Upper lobe of left lung (tissue), 6 donors: ENCODE results near the gene TNNT2. TPM values are rescaled to one million over a fixed set of nuclear protein-coding genes. Genes with fewer than 3 reads are reported as not detected.

ENCODE experiments used
- ATAC-seq, 2 donors: fragments of 200-7000 bp; cut with Tn5 transposase; one replicate each; pipeline ENCODE4 v1.9.1; 2022; ENCODE audit warnings: mild to moderate bottlenecking in 2 of 2, moderate library complexity in 2 of 2; ENCODE audit not compliant: low FRiP score in 2 of 2
- DNase-seq, 2 donors: peaks; one replicate each; pipeline ENCODE4 v3.0.0-alpha.2; 2019 to 2020
- H3K27ac ChIP-seq, 4 donors: fragments of 200-600 bp; sonication (generic); one replicate each; pipeline ENCODE4 v1.5.1; 2016 to 2019
- H3K27me3 ChIP-seq, 4 donors: fragments of 200-600 bp; sonication (generic); one replicate each; pipeline ENCODE4 v1.5.1; 2017 to 2019
- H3K36me3 ChIP-seq, 4 donors: fragments of 200-600 bp; sonication (generic); one replicate each; pipeline ENCODE4 v1.5.1; 2016 to 2019
- H3K4me1 ChIP-seq, 4 donors: fragments of 200-600 bp; sonication (generic); one replicate each; pipeline ENCODE4 v1.5.1; 2018 to 2019
- H3K4me3 ChIP-seq, 4 donors: fragments of 200-600 bp; sonication (generic); one replicate each; pipeline ENCODE4 v1.5.1; 2017 to 2019; ENCODE audit warnings: mild to moderate bottlenecking in 2 of 4, moderate library complexity in 1 of 4
- H3K9me3 ChIP-seq, 4 donors: fragments of 200-600 bp; sonication (generic); one replicate each; pipeline ENCODE4 v1.5.1; 2018 to 2019
- EP300 ChIP-seq, 4 donors: sonication (generic); formaldehyde crosslinking; IDR thresholded peaks; one replicate each; pipeline ENCODE4 v1.5.1; 2017; ENCODE audit warnings: antibody characterized with exemption in 4 of 4, control low read depth in 2 of 4
- POLR2A ChIP-seq, 4 donors: fragments of 450-650 bp; IDR thresholded peaks; one replicate each; pipeline ENCODE4 v1.5.1; 2016 to 2017; ENCODE audit warnings: antibody characterized with exemption in 4 of 4, mild to moderate bottlenecking in 2 of 4
- POLR2AphosphoS5 ChIP-seq, 2 donors: sonication (generic); formaldehyde crosslinking; IDR thresholded peaks; one replicate each; pipeline ENCODE4 v1.5.1; 2017; ENCODE audit warnings: antibody characterized with exemption in 2 of 2
- WGBS, 2 donors: methylation state at CpG; one replicate each; pipeline ENCODE4 v1.1.5; 2017 to 2018; 5-methylcytosine and 5-hydroxymethylcytosine counted together
- total RNA-seq, 6 donors: library from RNA; depleted of rRNA in 4 of 6; stranded (reverse); fragments of >200 nt in 4 of 6; gene quantifications; one replicate each; pipeline versions ENCODE4 v1.1.0 to v1.2.1, GENCODE V29; 2016 to 2021
- TF ChIP-seq, protein P1 (sequence below), 6 experiments: fragments of 450-650 bp in 4 of 6; fragments of 200-600 bp in 2 of 6; sonication (generic) in 2 of 6; IDR thresholded peaks; one replicate each; pipeline ENCODE4 v1.5.1; 2016 to 2019; ENCODE audit warnings: antibody characterized with exemption in 6 of 6
- donor health status: DM: no; HTN: no; CAD: no; lungs with moderate emphysema.
- donor health status: DM: no; HTN: yes; CAD: no; lungs with severe emphysema.

Gene TNNT2
- total RNA-seq, 6 donors from 2014 or later, result 2.0 to 31.4 (median 6.4) TPM

DNA sequence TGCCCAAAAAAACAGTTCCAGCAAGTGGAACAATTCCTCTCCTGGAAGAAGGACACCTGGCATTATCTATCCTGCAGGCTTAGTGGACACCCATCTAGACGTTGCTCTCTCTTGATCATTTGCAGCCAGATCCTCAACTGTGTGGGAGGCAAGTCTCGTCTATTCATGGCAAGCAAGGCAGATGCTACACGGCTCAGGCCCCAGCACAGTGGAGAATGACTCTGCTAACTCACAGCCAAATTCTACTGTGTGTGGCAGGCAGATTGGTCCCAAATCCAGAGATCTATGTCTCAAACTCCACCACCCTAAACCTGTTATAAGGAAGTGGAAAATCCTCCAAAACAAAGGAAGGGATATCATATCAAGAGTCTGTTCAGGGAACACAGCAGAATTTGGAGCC lies 7.0 kb downstream of the TNNT2 start:
- Histone ChIP-seq H3K4me3 (no peak overlapping the region), H3K36me3 (no peaks in the 10 kb centered on the region), H3K27ac (no peak overlapping the region), H3K27me3 (no peaks in the 10 kb centered on the region), H3K4me1 (peaks cover 0 to 4% (median 0%) of the 10 kb centered on the region in 4 donors), H3K9me3 (no peaks in the 10 kb centered on the region)
- no peak for DNase-seq
- no peak for TF ChIP-seq POLR2AphosphoS5 (IDR thresholded peaks at IDR 0.05)
- TF ChIP-seq POLR2A (IDR thresholded peaks at IDR 0.05), result no peak
- TF ChIP-seq, protein P1, sequence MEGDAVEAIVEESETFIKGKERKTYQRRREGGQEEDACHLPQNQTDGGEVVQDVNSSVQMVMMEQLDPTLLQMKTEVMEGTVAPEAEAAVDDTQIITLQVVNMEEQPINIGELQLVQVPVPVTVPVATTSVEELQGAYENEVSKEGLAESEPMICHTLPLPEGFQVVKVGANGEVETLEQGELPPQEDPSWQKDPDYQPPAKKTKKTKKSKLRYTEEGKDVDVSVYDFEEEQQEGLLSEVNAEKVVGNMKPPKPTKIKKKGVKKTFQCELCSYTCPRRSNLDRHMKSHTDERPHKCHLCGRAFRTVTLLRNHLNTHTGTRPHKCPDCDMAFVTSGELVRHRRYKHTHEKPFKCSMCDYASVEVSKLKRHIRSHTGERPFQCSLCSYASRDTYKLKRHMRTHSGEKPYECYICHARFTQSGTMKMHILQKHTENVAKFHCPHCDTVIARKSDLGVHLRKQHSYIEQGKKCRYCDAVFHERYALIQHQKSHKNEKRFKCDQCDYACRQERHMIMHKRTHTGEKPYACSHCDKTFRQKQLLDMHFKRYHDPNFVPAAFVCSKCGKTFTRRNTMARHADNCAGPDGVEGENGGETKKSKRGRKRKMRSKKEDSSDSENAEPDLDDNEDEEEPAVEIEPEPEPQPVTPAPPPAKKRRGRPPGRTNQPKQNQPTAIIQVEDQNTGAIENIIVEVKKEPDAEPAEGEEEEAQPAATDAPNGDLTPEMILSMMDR (IDR thresholded peaks at IDR 0.05), result no peak
- TF ChIP-seq EP300 (IDR thresholded peaks at IDR 0.05), result no peak
- ATAC-seq, result no peak
- WGBS, 2 donors, result 63 to 81% methylated on average over 3 of the region's 3 CpGs

DNA sequence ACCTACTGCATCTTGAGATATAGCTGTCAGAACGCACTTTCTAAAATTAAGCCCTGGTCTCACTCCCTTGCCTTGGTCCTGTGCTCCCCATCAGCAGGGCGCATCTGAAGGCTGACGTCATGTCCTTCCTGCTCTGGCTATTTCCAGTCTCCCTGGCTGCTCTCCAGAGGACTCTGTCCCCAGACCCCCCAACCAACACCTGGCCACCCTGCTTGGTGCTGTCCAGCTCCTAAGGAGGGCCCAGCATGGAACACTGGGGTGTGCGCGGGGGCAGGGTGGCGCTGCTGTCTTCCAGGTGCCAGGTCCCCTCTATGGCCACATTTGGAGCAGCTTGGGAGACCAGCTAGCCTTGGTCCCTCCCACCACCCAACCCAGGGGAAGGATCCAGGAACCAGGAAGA lies 8.3 kb downstream of the TNNT2 start:
- Histone ChIP-seq H3K36me3 (no peaks in the 10 kb centered on the region), H3K27me3 (no peaks in the 10 kb centered on the region), H3K9me3 (no peaks in the 10 kb centered on the region), H3K4me1 (no peaks in the 10 kb centered on the region), H3K27ac (no peak overlapping the region), H3K4me3 (no peak overlapping the region)
- 60 to 64% methylated on average over 3 to 6 of the region's 6 CpGs for WGBS, 2 donors
- DNase-seq (no peak), ATAC-seq (peak in 1 of 2 donors; percentile 12)
- TF ChIP-seq, protein P1 (IDR thresholded peaks at IDR 0.05), result no peak
- no peak for TF ChIP-seq POLR2AphosphoS5 (IDR thresholded peaks at IDR 0.05)
- no peak for TF ChIP-seq EP300 (IDR thresholded peaks at IDR 0.05)
- TF ChIP-seq POLR2A (IDR thresholded peaks at IDR 0.05), result no peak

DNA sequence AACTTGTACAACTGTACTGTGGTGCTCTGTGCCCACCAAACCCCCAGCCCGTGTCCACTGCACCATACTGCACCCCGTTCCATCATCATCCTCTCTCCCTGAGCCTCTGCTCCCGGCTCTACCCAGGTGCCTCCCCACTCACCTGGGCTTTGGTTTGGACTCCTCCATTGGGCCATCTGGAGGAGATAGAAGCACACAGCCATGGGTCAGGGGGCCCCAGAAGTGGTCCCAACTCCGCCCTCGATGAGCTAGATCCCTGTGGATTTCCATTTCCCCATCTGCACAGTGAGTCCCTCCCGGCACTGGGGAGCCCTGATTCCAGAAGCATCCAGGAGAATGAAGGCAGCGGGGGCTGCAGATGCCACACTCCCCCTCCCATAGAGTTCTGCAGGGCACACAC lies 10.8 kb downstream of the TNNT2 start:
- H3K27me3 ChIP-seq, result no peaks in the 10 kb centered on the region
- H3K36me3 ChIP-seq, result no peaks in the 10 kb centered on the region
- no peak overlapping the region for H3K4me3 ChIP-seq
- ATAC-seq (no peak), DNase-seq (no peak)
- TF ChIP-seq, protein P1 (IDR thresholded peaks at IDR 0.05), result no peak
- no peak for TF ChIP-seq EP300 (IDR thresholded peaks at IDR 0.05)
- no peak for TF ChIP-seq POLR2A (IDR thresholded peaks at IDR 0.05)
- no peak for TF ChIP-seq POLR2AphosphoS5 (IDR thresholded peaks at IDR 0.05)
- no peaks in the 10 kb centered on the region for H3K4me1 ChIP-seq
- no peaks in the 10 kb centered on the region for H3K9me3 ChIP-seq
- WGBS, 2 donors, result 78 to 79% methylated on average over 7 of the region's 7 CpGs
- no peak overlapping the region for H3K27ac ChIP-seq

DNA sequence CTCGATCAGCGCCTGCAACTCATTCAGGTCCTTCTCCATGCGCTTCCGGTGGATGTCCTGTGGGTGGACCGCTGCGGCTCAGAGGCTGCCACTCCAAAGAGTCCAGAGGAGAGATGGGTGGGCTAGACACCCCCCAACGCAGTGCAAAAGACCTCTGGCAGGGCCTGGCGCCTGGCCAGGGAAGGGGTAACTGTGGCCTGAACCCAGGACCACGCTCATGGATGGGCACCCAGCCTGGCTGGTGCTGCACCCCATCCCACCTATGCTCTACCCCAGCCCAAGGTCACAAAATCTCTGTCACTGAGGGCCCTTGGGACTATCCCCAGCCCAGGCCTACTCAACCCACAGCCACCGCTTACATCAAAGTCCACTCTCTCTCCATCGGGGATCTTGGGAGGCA lies 12.2 kb downstream of the TNNT2 start:
- H3K4me3 ChIP-seq, result no peak overlapping the region
- no peaks in the 10 kb centered on the region for H3K9me3 ChIP-seq
- no peaks in the 10 kb centered on the region for H3K4me1 ChIP-seq
- DNase-seq, result no peak
- H3K27ac ChIP-seq, result no peak overlapping the region
- no peak for ATAC-seq
- H3K27me3 ChIP-seq, result no peaks in the 10 kb centered on the region
- H3K36me3 ChIP-seq, result no peaks in the 10 kb centered on the region
- no peak for TF ChIP-seq POLR2AphosphoS5 (IDR thresholded peaks at IDR 0.05)
- TF ChIP-seq POLR2A (IDR thresholded peaks at IDR 0.05), result no peak
- no peak for TF ChIP-seq EP300 (IDR thresholded peaks at IDR 0.05)
- TF ChIP-seq, protein P1 (IDR thresholded peaks at IDR 0.05), result no peak
- 79% methylated on average over 11 of the region's 11 CpGs; no CpG with 5 or more reads in 1 of the 2 donors for WGBS, 2 donors

DNA sequence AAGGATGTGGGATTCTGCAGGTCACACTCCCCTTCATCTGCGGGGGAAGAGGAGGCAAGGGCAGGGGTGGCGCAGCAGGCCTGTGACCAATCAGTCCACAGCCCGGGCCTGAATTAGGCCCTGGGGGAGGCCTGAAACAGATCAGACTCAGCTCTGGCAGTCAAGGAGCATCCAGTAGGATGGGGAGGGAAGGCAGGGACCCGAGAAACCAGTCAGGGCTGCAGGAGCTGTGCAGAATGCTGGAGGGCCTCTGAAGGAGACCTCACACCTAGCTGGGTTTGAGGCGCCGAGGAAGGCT lies 12.7 kb downstream of the TNNT2 start:
- no peaks in the 10 kb centered on the region for H3K9me3 ChIP-seq
- no peak overlapping the region for H3K4me3 ChIP-seq
- H3K36me3 ChIP-seq, result no peaks in the 10 kb centered on the region
- no peaks in the 10 kb centered on the region for H3K4me1 ChIP-seq
- H3K27me3 ChIP-seq, result no peaks in the 10 kb centered on the region
- DNase-seq (no peak), ATAC-seq (no peak)
- no peak overlapping the region for H3K27ac ChIP-seq
- 86 to 92% methylated on average over 3 to 6 of the region's 6 CpGs for WGBS, 2 donors
- TF ChIP-seq POLR2AphosphoS5 (IDR thresholded peaks at IDR 0.05), result no peak
- TF ChIP-seq POLR2A (IDR thresholded peaks at IDR 0.05), result no peak
- TF ChIP-seq, protein P1 (IDR thresholded peaks at IDR 0.05), result no peak
- TF ChIP-seq EP300 (IDR thresholded peaks at IDR 0.05), result no peak
